ENCODE measurements around the gene SNX21. TPM values are rescaled to one million over a fixed set of nuclear protein-coding genes. Genes with fewer than 3 reads are reported as not detected.

The SNX21 gene
- total RNA-seq, 1 experiment from 2014 or later, result 11.9 TPM

GRCh38 chr20:45887346-45887715, 53.7 kb downstream of the SNX21 start, which contains the start of gene SPATA25 (continued):
- no peak for TF ChIP-seq JUND (IDR thresholded peaks at IDR 0.05)
- no peak for TF ChIP-seq EGR1 (IDR thresholded peaks at IDR 0.05; ENCODE audit: low read depth)
- no peak for TF ChIP-seq CBX3 (IDR thresholded peaks at IDR 0.05; ENCODE audit: low read depth)
- TF ChIP-seq CEBPB (IDR thresholded peaks at IDR 0.05; ENCODE audit: low read depth), result no peak
- TF ChIP-seq RAD21 (IDR thresholded peaks at IDR 0.05; ENCODE audit: low read depth), result no peak
- TF ChIP-seq SP1 (IDR thresholded peaks at IDR 0.05; ENCODE audit: low read depth), result no peak
- no peak for TF ChIP-seq EZH2 (IDR thresholded peaks at IDR 0.05)

- DNase-seq (ENCODE audit: low read depth, low spot score), result no peak
- Histone ChIP-seq H3K36me3 (ENCODE audit: control insufficient read depth in 1 of 2, insufficient read depth in 2 of 2, low read length in 2 of 2) (peaks cover 3 to 15% of the 10 kb centered on the region in 2 experiments; a peak in 3 of 4 replicates), H3K9me3 (ENCODE audit: control insufficient read depth in 1 of 2, insufficient read depth in 1 of 2, low read depth in 1 of 2, low read length in 2 of 2) (no peaks in the 10 kb centered on the region), H4K20me1 (ENCODE audit: insufficient read depth) (no peaks in the 10 kb centered on the region), H3K9me2 (ENCODE audit: insufficient read depth) (no peaks in the 10 kb centered on the region), H3K79me2 (ENCODE audit: insufficient read depth, low read length) (peaks cover 7% of the 10 kb centered on the region; the same call in 1 of the 2 replicates), H2AFZ (ENCODE audit: low read depth, low read length, poor library complexity, severe bottlenecking) (no peak overlapping the region), H3K4me3 (replicated peaks in 1 of 2; ENCODE audit: low read depth in 1 of 2, low read length in 2 of 2) (no peak overlapping the region), H3K4me1 (ENCODE audit: control insufficient read depth in 1 of 2, insufficient read depth in 2 of 2, low read length in 2 of 2) (peaks cover 25 to 37% of the 10 kb centered on the region in 2 experiments), H3K27ac (ENCODE audit: low read depth, low read length) (no peak overlapping the region), H3K27me3 (ENCODE audit: insufficient read depth, low read length) (no peaks in the 10 kb centered on the region), H3K9ac (ENCODE audit: low read length) (no peak overlapping the region), H3K4me2 (ENCODE audit: low read length) (no peak overlapping the region)
- intact Hi-C loops (cut with micrococcal nuclease), result no loop called here
- BruUV-seq (replicated peaks), result no TSS peak
- no peak for ATAC-seq
- POLR2A ChIA-PET, result no interaction called here
- RAD21 ChIA-PET (ENCODE audit: low non-redundant PET in 1 of 2, low total read pairs in 2 of 2, uncharacterized antibody in 2 of 2, unreplicated experiment in 2 of 2), result no interaction called here
- CTCF ChIA-PET, result no interaction called here
- TF ChIP-seq JUND (IDR thresholded peaks at IDR 0.05) (no peak), SIN3A (IDR thresholded peaks at IDR 0.05; ENCODE audit: low read depth) (no peak), CTCF (IDR thresholded peaks at IDR 0.05 in 2 of 3, conservative IDR thresholded peaks at IDR 0.05 in 1 of 3; ENCODE audit: borderline replicate concordance in 1 of 3, insufficient read depth in 1 of 3, low read depth in 2 of 3, low read length in 2 of 3) (no peak), ZNF274 (IDR thresholded peaks at IDR 0.05; ENCODE audit: low read depth, low read length) (no peak), POLR2AphosphoS5 (IDR thresholded peaks at IDR 0.05; ENCODE audit: low read depth, low read length) (no peak), TCF7L2 (IDR thresholded peaks at IDR 0.05; ENCODE audit: borderline replicate concordance, extremely low read depth, insufficient read depth, insufficient read length) (no peak), SRF (IDR thresholded peaks at IDR 0.05; ENCODE audit: low read depth) (no peak), SP1 (IDR thresholded peaks at IDR 0.05; ENCODE audit: low read depth) (no peak), RAD21 (IDR thresholded peaks at IDR 0.05; ENCODE audit: low read depth) (no peak), ZBTB33 (IDR thresholded peaks at IDR 0.05; ENCODE audit: extremely low read depth, insufficient replicate concordance, low read length) (no peak), EGR1 (IDR thresholded peaks at IDR 0.05; ENCODE audit: low read depth) (no peak), REST (IDR thresholded peaks at IDR 0.05; ENCODE audit: low read depth) (no peak), ATF3 (IDR thresholded peaks at IDR 0.05) (no peak), EZH2phosphoT487 (IDR thresholded peaks at IDR 0.05; ENCODE audit: borderline replicate concordance) (no peak), ZFX (IDR thresholded peaks at IDR 0.05) (no peak), CBX3 (IDR thresholded peaks at IDR 0.05; ENCODE audit: low read depth) (no peak), MAX (IDR thresholded peaks at IDR 0.05) (no peak), EZH2 (IDR thresholded peaks at IDR 0.05) (no peak)
Observed at GRCh38 chr20:45888681-45889080, 55.1 kb downstream of the SNX21 start.
